GM18519 (cell line): ENCODE results near the gene AIRE.
"Not testable (repeated sequence)": the region's sequence is repeated elsewhere in the genome, so short reads cannot be mapped to it uniquely, and the experiment has no call there.

Source experiments
- ATAC-seq: cut with Tn5 transposase; IDR thresholded peaks from one replicate; pipeline ENCODE4 v1.9.1; 2021; ENCODE audit warnings: mild to moderate bottlenecking, moderate library complexity; ENCODE audit not compliant: unreplicated experiment, low FRiP score

Gene AIRE

DNA sequence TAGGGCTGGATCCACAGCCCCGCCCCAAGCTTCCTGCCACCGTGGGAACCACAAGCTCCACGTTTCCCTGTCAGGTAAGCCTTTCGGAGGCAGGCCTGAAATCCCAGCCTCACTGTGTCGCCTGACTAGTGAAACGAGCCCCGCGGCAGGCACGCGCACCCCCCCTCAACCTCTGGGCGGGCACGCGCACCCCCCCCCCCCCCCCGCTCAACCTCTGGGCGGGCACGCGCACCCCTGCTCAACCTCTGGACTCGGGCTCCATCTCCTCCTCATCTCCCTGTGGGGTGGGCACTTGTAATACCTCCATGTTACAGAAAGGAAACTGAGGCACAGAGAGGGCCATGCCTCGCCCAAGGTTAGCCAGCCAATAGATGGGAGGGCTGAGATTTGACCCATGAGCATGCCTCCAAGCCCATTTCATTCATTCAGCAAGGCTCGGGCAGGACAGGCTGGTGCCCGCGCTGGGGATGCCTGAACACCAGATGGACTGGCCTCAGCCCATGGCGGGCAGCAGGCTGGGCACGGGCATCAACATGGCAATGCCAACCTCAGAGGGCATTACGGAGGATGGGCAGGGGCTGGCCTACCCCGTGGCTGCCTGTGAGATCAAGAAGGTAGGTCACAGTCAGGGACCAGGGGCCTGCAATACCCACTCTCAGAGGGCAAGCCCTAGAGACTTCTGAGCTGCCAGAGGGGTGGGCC lies 48.8 kb downstream of the AIRE start:
- no peak for ATAC-seq

DNA sequence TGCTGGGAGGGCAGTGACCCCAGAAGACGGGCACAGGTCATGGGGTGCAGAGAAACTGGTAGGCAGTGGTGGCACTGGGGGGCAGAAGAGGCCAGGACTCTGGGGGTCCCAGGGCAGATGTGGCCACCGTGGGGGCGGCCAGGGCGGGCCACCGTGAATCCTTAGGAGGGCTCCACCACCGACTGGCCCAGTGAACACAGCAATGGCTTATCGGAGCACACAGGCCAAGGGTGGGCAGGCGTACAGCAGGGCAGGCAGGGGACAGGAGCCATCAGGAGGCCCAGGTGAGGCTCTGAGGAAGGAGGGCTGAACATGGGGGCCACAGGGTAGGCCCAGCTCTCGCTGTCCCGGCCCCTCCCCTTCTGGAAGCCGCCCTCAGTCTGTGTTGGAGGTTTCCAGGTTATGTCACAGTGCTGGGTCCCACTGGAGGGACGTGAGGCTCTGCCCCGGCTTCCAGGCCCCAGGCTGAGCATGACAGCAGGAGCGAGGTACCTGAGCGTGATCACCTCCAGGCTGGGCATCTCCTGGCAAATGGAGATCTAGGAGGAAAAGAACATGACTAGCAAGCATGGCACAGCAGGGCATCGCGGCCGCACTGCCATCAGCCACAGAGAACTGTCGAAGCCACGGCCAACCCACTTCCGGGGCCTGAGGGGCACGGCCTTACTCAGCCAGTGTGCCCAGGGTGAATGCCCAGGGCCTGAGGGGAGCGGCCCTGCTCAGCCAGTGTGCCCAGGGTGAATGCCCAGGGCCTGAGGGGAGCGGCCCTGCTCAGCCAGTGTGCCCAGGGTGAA lies 49.8 kb downstream of the AIRE start:
- no peak for ATAC-seq

DNA sequence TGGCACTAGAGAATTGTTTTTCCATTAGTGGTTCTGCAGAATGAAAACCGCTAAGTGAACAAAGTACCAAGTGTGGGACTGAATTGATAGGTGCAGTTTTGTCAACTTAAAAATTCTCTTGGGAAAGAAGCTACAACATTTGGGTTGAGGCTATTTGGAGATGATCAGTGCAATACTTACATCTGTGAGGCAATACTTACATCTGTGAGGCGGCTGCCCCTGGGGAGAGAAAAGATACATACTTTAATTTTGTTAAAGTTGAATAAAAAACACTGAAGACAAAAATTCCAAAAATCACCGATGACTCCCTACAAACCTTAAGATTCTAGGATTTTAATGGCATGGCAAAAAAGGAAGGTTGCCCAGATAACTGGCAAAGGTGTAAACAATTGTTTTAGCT lies 51.8 kb downstream of the AIRE start:
- ATAC-seq, result no peak

DNA sequence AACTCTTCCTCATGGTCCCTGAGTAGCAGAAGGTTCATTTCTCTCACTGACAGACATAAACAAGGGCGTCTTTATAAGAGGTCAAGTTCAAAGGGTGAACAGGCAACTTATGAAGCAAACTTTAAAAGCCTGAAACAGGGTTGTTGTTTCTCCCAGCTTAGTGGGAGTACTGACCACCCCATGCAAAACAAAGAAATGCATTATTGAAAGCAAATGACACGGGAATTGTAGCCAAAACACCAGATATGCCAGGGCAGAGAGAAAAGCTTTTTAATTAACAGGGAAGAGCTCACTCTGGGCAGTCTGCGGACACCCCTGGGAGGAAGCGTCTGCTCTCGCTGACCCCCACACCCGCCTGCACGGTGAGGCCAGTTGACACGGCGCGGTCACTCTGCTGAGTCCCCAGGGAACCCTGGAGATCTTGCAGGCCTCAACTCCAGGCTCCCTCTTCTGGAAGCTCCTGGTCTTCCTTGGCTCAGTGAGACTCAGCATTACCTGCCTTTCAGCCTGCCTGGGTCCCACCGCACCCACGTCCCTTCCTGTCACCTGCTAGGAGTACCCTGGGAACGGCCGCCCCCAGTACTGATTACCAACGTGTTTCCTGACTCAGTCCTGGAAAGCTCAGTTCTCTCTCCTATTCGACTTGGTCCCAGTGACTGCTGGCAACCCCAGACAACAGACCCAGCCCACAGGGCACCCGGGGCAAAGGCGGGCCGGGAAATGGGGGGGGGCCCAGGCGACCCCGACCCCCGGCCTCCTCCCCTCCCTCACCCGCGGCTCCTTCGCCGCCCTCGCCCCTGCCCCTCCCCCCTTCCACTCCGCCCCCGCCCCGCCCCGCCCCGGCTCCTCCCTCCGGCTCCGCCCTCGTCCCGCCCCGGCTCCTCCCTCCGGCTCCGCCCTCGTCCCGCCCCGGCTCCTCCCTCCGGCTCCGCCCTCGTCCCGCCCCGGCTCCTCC lies 52.5 kb downstream of the AIRE start:
- no peak for ATAC-seq

DNA sequence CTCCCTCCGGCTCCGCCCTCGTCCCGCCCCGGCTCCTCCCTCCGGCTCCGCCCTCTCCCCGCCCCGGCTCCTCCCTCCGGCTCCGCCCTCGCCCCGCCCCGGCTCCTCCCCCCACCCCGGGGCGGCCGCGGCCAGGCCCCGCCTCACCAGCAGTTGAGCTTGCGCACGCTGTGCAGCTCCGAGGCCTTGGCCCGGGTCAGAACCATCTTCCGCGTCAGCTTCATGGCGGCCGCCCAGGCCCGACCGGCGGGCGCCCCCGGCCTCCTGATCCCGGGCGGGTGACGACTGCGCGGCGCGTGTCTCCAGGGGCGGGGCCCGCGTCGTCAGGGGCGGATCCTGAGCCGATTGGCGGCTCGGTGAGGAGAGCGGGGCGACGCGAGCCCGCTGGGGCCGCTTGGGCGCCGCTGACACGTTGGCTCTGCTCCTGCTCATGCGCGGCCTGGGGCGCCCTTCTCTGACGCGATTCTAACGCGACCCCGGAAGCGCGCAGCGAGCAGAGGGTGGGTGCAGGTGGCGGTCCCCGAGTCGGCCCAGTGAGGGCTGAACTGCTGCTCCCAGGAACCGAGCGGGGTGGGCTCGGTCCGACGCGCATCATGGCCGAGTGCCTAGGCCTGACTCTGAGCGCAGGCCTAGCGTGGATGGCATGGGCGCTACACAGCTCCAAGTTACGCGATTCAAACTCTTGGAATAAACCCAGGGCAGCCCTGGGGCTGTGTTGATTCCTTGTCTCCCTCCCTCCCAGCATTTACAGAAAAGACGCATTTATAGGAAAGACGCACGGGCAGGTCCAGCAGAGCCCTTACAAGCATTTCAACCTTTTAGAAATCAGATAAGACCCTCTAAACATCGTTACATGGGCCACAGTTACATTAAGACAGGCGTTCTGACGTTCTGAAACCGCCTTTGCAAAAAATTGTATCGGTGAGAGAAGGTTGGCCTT lies 53.6 kb downstream of the AIRE start, which contains the start of gene CFAP410:
Gene CFAP410, minus strand, starts transcription at position 420 of the 940 bp plus-strand sequence. Its CDS starts 196 bp downstream, at position 224.
- peak; percentile 82 for ATAC-seq

DNA sequence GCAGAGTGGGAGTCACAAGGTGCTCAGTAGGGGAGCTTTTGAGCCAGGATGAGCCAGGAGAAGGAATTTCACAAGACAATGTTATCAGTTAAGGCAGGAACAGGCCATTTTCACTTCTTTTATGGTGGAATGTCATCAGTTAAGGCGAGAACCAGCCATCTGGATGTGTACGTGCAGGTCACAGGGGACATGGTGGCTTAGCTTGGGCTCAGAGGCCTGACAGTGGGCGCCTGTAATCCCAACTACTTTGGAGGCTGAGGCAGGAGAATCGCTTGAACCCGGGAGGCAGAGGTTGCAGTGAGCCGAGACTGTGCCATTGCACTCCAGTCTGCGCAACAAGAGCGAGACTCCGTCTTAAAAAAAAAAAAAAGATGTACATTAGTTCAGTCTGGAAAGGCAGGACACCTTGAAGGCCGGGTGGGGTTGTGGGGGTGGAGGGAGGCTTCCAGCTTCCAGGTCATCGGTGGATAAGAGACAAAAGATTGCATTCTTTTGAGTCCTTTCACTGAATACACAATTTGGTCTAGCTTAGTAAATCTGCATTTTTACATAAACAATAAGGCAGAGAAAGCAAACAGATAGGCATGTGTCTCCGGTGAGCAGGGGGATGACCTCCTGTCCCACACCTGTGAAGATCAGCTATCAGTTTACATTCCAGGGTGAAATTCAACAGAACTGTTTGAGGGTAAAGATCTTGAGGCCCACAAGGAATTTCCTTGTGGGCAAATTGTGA lies 56.2 kb downstream of the AIRE start:
- not testable (repeated sequence) for ATAC-seq

DNA sequence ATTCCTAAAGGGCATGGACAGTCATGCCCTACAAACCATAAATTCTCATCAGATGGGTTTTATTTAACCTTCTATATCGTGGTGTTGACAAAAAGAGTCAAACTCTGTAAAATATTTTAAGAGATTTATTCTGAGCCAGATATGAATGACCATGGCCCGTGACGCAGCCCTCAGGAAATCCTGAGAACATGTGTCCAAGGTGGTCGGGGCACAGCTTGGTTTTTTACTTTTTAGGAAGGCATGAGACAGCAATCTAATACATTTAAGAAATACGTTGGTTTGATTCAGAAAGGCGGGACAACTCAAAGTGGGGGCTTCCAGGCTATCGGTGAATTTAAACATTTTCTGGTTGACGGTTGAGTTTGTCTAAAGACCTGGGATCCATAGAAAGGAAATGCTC lies 57.3 kb downstream of the AIRE start:
- not testable (repeated sequence) for ATAC-seq

DNA sequence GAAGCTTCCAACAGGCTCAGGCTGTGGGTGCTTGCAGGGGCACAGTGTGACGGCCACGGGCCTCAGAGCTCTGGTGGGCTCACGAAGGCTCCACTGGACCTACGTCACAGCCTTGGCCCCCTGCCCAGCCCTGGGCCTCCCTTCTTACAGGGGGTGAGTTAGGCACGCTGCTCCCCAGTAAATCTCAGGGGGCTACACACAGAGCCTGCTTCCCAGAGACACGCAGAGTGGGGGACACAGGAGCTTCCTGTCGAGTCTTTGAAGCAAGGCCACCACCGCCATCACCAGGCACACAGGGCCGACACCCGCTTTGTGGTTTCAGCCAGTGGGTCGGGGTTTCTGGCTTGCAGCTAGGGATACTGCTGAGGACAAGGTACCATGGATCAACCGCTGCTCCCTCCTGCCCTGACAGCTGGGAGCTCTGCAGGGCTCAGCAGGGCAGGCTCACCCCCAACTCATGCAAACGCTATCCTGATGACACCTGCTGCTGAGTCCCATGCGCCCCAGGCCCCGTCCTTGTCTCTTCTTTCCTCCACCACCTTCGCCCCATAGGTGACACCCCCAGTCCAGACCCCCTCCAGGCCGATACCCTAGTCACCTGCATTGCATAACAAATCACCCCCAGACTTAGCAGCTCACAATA lies 59.0 kb downstream of the AIRE start:
- no peak for ATAC-seq

DNA sequence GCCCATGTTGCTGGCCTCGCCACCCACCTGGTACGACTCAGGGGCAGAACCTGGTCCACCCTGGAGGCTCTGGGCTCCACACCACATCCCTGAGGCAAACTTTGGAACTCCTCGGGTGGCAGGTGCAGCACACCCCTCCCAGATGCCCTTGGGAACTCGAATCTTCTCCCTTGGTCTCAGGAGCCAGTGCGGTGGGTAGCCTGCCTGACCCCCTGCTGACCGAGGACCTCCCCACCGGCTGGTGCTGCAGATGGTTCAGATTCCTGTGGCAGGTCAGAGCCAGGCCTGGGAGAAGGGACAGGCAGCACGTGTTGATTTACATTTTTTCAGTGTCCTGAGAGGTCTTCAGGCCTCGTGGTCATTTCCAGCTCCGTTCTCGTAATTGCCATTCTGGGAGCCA lies 59.8 kb downstream of the AIRE start:
- ATAC-seq, result no peak

DNA sequence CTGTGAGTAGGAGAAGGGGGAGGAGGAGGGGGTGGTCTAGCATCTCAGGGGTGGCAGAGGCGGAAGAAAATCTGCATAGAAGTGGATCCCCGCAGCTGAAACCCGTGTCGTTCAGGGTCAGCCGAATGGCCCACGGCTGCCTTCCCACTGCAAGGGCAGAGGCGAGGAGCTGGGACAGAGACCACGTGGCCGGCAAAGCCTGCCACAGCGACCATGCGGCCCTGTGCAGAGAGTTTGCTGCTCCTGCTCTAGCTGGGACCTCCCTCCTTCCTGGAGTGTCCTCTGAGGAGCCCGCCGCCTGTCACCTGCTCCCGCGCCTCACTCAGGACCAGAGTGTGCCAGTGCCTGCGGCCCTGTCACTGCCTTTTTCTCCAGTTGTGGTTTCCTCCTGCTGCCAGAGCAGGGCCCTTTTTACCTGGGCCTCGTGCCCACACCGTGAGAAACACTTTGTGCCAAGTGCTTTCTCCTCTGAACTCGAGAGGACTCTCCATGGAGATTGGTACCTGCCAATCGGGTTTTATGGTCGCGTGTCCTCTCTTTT lies 62.3 kb downstream of the AIRE start:
- ATAC-seq, result no peak
